ENCODE results near the gene OVOL2.

OVOL2 gene

DNA sequence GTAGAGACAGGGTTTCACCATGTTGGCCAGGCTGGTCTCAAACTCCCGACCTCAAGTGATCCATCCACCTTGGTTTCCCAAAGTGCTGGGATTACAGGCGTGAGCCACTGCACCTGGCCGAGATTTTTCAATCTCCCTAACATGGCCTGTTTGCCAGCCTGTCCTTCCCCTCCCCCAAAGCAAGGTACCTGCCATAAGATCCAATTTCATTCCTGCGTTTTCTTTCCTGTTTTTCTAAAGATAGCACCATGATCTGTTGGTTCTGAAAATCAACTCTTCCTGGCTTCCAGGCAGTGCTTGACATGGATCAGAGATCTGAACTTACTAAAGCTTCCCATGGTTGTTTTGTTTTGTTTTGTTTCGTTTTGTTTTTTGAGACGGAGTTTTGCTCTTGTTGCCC, 81.4 kb downstream of the OVOL2 start:
- DNase-seq: no peak
